Psoas muscle (tissue), 8 donors: Measurements from ENCODE around the gene EEF1G. TPM values are rescaled to one million over a fixed set of nuclear protein-coding genes. Genes with fewer than 3 reads are reported as not detected.
A peak's percentile ranks its signal among the peaks of the same experiment; 100 is the strongest.

Experiments used
- ATAC-seq, 4 donors: fragments of 200-7000 bp; cut with Tn5 transposase; one replicate each; pipeline ENCODE4 v1.9.1; 2020; ENCODE audit warnings: moderate library complexity in 3 of 4, mild to moderate bottlenecking in 2 of 4
- DNase-seq, 2 donors: peaks; one replicate each; pipeline ENCODE4 v3.0.0-alpha.2; 2020
- H3K27ac ChIP-seq: fragments of 200-600 bp; one replicate; pipeline ENCODE4 v1.8.0; 2022
- H3K27me3 ChIP-seq, 3 donors: fragments of 200-600 bp in 1 of 3; one replicate each; pipeline versions ENCODE4 v1.6.1 to v1.8.0; 2013 to 2022; ENCODE audit warnings: low read length in 2 of 3, mild to moderate bottlenecking in 2 of 3, moderate library complexity in 1 of 3; ENCODE audit not compliant: insufficient read depth in 3 of 3
- H3K36me3 ChIP-seq, 2 donors: fragments of 200-600 bp in 1 of 2; one replicate each; pipeline versions ENCODE4 v1.6.1 to v1.8.0; 2013 to 2022; ENCODE audit warnings: low read depth in 1 of 2, mild to moderate bottlenecking in 1 of 2, moderate library complexity in 1 of 2; ENCODE audit not compliant: insufficient read depth in 1 of 2
- H3K4me1 ChIP-seq: fragments of 200-600 bp; one replicate; pipeline ENCODE4 v1.8.0; 2022
- H3K4me3 ChIP-seq: fragments of 200-600 bp; one replicate; pipeline ENCODE4 v1.8.0; 2022; ENCODE audit warnings: mild to moderate bottlenecking
- H3K9me3 ChIP-seq: fragments of 200-600 bp; one replicate; pipeline ENCODE4 v1.8.0; 2022
- CTCF ChIP-seq: fragments of 200-600 bp; IDR thresholded peaks from one replicate; pipeline ENCODE4 v1.8.0; 2022; ENCODE audit warnings: antibody characterized with exemption
- WGBS, 3 donors: extraction: QIAGEN DNeasy Blood & Tissue Kit; methylation state at CpG; one replicate each; pipeline versions ENCODE4 v1.1.6 to v1.1.7; 2013; 5-methylcytosine and 5-hydroxymethylcytosine counted together
- intact Hi-C, 2 donors: fragments of 100-400 bp; cut with DNase I; formaldehyde crosslinking; loops; one replicate each; pipeline versions ENCODE4 v1.11.0 to v1.14.2; 2022
- polyA plus RNA-seq, 3 donors: library from polyadenylated mRNA; stranded (reverse); fragments of 200-250 nt; gene quantifications; one replicate each; pipeline ENCODE4 v1.2.3, GENCODE V29; 2013
- total RNA-seq, 4 donors: library from RNA; stranded (reverse); fragmentation: NEBNext Ultra II Directional in 2 of 4; extraction: Animal tissue kit (Norgen Biotek cat#: 25700) in 2 of 4; gene quantifications; one replicate each; pipeline versions ENCODE4 v1.2.1 to v1.2.4, GENCODE V29; 2021 to 2023
- donor health status: healthy with polysubstance abuse.
- donor health status: DM: no; HTN: no; CAD: no; lungs with moderate emphysema.
- donor health status: Bipolar disorder and iron deficiency.
- donor health status: healthy.
- donor health status: DM: yes; HTN: yes; CAD: no.
- donor health status: DM: no; HTN: no; CAD: no.
- donor health status: DM: no; HTN: no; CAD: no.
- donor health status: DM: yes; HTN: yes; CAD: no.

EEF1G gene
- total and polyA plus RNA-seq, 7 donors = 1,137 to 2,356 (median 1,690) TPM

GRCh38 chr11:62595124-62595523, 21.4 kb upstream of the EEF1G start:
- ATAC-seq = no peak
- Histone ChIP-seq H3K9me3 (no peaks in the 10 kb centered on the region), H3K27me3 (no peaks in the 10 kb centered on the region), H3K27ac (no peak overlapping the region), H3K4me3 (no peak overlapping the region), H3K36me3 (peaks cover 9 to 55% of the 10 kb centered on the region in 2 donors), H3K4me1 (peaks cover 31% of the 10 kb centered on the region)
- TF ChIP-seq CTCF = no peak
- 77 to 87% (median 82%) methylated on average over 8 of the region's 8 CpGs for WGBS, 3 donors
- DNase-seq = peak in 1 of 2 donors; percentile 19
- intact Hi-C loops = loop anchor here in 1 of 2 donors (10.0 kb wide), 1 partner anchor 630 kb away; the partner anchor contains the start of gene FTH1

- Histone ChIP-seq H3K9me3 (no peaks in the 10 kb centered on the region), H3K27ac (peak overlapping the region; percentile 94), H3K4me1 (peaks cover 28% of the 10 kb centered on the region), H3K4me3 (no peak overlapping the region), H3K36me3 (peaks cover 10 to 58% of the 10 kb centered on the region in 2 donors), H3K27me3 (no peaks in the 10 kb centered on the region)
- peak; percentile 61 for TF ChIP-seq CTCF
- ATAC-seq (peak in 3 of 4 donors; percentile 27 to 42 (median 36)), DNase-seq (peak; percentile 80 to 88)
- intact Hi-C loops = loop anchor here in 1 of 2 donors (5.0 to 10.0 kb wide), 2 partner anchors 99 to 629 kb away; partner anchors contain the start of gene FTH1
- WGBS, 3 donors = 49 to 58% (median 54%) methylated on average over 12 to 13 of the region's 13 CpGs
Observed at GRCh38 chr11:62593434-62594044, 19.8 kb upstream of the EEF1G start.

- Histone ChIP-seq H3K27me3 (no peaks in the 10 kb centered on the region), H3K36me3 (peaks cover 8 to 58% of the 10 kb centered on the region in 2 donors), H3K4me1 (peaks cover 27% of the 10 kb centered on the region), H3K27ac (peak overlapping the region; percentile 94), H3K4me3 (peak overlapping the region; percentile 95), H3K9me3 (no peaks in the 10 kb centered on the region)
- no peak for TF ChIP-seq CTCF
- WGBS, 3 donors = 66 to 70% (median 69%) methylated on average over 8 of the region's 8 CpGs
- DNase-seq = peak in 1 of 2 donors; percentile 39
- intact Hi-C loops = loop anchor here in 1 of 2 donors (5.0 to 10.0 kb wide), 2 partner anchors 99 to 628 kb away; partner anchors contain the start of gene FTH1
- ATAC-seq = no peak
Observed at GRCh38 chr11:62592989-62593421, 19.3 kb upstream of the EEF1G start.

- peaks cover 8 to 58% of the 10 kb centered on the region in 2 donors for H3K36me3 ChIP-seq
- peaks cover 27% of the 10 kb centered on the region for H3K4me1 ChIP-seq
- WGBS, 3 donors = 13 to 15% (median 14%) methylated on average over 17 of the region's 17 CpGs
- peak overlapping the region; percentile 94 for H3K27ac ChIP-seq
- H3K27me3 ChIP-seq = no peaks in the 10 kb centered on the region
- ATAC-seq (no peak), DNase-seq (no peak)
- intact Hi-C loops = loop anchor here in 1 of 2 donors (5.0 to 10.0 kb wide), 2 partner anchors 100 to 627 kb away; partner anchors contain the start of gene FTH1
- peak overlapping the region; percentile 95 for H3K4me3 ChIP-seq
- no peak for TF ChIP-seq CTCF
- no peaks in the 10 kb centered on the region for H3K9me3 ChIP-seq
Observed at GRCh38 chr11:62592146-62592815, 18.6 kb upstream of the EEF1G start.
